Keratinocyte (primary cell): ENCODE measurements around the gene MPND.

Experiments used
- EZH2 ChIP-seq: IDR thresholded peaks from one replicate; pipeline ENCODE4 v1.6.1; 2012; ENCODE audit warnings: inconsistent platforms, mild to moderate bottlenecking, low read length, moderate library complexity
- TF ChIP-seq, protein P1 (sequence below), 3 experiments: IDR thresholded peaks in 1 of 3; conservative IDR thresholded peaks in 1 of 3; optimal IDR thresholded peaks in 1 of 3; 2 replicates in 2 of 3; 3 replicates in 1 of 3; pipeline versions ENCODE3 to v1.5.1; 2011; ENCODE audit warnings: low read length in 3 of 3, mild to moderate bottlenecking in 3 of 3, moderate library complexity in 2 of 3, control low read depth in 1 of 3, inconsistent platforms in 1 of 3; ENCODE audit not compliant: insufficient read depth in 2 of 3; ENCODE audit errors: extremely low read depth in 1 of 3

DNA sequence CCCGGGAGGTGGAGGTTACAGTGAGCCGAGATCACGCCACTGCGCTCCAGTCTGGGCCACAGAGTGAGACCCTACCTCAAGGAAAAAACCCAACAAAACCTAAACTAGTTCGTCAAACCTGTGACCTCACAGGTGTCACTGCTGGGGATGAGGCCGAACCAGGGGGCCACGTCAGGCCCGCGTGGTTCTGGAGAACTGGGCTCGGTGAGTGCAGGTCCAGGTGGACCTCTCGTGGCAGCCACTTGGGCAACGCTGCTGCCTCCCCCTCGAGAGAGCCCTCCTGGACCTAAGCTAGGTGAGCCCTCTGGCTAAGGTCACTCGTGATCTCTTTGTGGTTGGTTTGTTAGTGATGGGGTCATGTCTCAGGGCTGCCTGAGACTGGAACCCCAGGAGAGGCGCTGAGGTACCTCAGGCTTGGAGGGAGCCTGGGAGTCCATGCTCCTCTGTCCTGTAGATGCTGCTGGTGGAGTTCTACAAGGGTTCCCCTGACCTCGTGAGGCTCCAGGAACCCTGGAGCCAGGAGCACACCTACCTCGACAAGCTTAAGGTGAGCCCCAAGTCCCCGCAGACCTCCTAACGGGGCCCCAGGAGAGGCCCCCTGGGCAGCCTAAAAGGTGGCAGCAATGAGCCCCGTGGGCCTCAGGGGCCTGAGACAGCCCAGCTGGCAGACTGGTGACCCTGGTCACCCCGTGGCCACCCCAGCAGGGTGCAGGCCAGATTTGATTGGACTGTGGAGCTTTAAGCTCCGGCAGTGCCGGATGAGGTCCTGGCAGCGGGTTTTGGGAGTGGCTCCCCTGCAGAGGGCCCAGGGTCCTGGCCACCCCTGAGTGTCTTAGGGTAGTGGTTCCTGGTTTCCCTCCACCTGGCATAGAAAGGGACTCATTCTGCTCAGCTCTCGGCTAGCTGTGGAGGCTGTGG, 15.6 kb downstream of the MPND start:
- TF ChIP-seq, protein P1, sequence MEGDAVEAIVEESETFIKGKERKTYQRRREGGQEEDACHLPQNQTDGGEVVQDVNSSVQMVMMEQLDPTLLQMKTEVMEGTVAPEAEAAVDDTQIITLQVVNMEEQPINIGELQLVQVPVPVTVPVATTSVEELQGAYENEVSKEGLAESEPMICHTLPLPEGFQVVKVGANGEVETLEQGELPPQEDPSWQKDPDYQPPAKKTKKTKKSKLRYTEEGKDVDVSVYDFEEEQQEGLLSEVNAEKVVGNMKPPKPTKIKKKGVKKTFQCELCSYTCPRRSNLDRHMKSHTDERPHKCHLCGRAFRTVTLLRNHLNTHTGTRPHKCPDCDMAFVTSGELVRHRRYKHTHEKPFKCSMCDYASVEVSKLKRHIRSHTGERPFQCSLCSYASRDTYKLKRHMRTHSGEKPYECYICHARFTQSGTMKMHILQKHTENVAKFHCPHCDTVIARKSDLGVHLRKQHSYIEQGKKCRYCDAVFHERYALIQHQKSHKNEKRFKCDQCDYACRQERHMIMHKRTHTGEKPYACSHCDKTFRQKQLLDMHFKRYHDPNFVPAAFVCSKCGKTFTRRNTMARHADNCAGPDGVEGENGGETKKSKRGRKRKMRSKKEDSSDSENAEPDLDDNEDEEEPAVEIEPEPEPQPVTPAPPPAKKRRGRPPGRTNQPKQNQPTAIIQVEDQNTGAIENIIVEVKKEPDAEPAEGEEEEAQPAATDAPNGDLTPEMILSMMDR (optimal IDR thresholded peaks at IDR 0.05 in 1 of 3, IDR thresholded peaks at IDR 0.05 in 1 of 3, conservative IDR thresholded peaks at IDR 0.05 in 1 of 3; ENCODE audit: extremely low read depth in 1 of 3, insufficient read depth in 2 of 3, low read length in 3 of 3) = no peak
- no peak for TF ChIP-seq EZH2
